A673 (cell line): Measurements from ENCODE around the gene PRG3. TPM values are rescaled to one million over a fixed set of nuclear protein-coding genes. Genes with fewer than 3 reads are reported as not detected.

Experiments
- BruUV-seq: library from RNA; stranded (reverse); fragments of 400-500 nt; replicated peaks from 2 replicates; lab custom pipeline; 2021; lab: Mats Ljungman, UMichigan
- CTCF ChIA-PET: fragments of 300-600 bp; sonication (Branson Sonifier 250); formaldehyde crosslinking; loops from one replicate; lab custom pipeline; 2022; ENCODE audit warnings: antibody characterized with exemption; lab: Charles Lee
- POLR2A ChIA-PET: fragments of 300-600 bp; sonication (Branson Sonifier 250); formaldehyde crosslinking; loops from one replicate; lab custom pipeline; 2022; ENCODE audit warnings: antibody characterized with exemption; ENCODE audit not compliant: low non-redundant PET; lab: Charles Lee
- DNase-seq: peaks from one replicate; pipeline ENCODE4 v3.0.0-alpha.2; 2015; ENCODE audit warnings: low spot score
- H3K27ac ChIP-seq: fragments of 200-600 bp; sonication (generic); 2 replicates; pipeline ENCODE4 v1.5.1; 2016; ENCODE audit warnings: mixed run types, low read depth, mild to moderate bottlenecking, mixed read lengths, antibody characterized with exemption, low read length; ENCODE audit not compliant: poor library complexity, severe bottlenecking
- H3K27me3 ChIP-seq: fragments of 200-600 bp; sonication (generic); replicated peaks from 2 replicates; pipeline ENCODE4 v1.6.1; 2017; ENCODE audit warnings: mixed run types, low read depth, mild to moderate bottlenecking, mixed read lengths, antibody characterized with exemption, low read length; ENCODE audit not compliant: insufficient read depth, poor library complexity
- H3K36me3 ChIP-seq: fragments of 200-600 bp; sonication (generic); 2 replicates; pipeline ENCODE4 v1.6.1; 2016; ENCODE audit warnings: mixed run types, mild to moderate bottlenecking, mixed read lengths, antibody characterized with exemption, low read length; ENCODE audit not compliant: insufficient read depth, poor library complexity, severe bottlenecking
- H3K4me1 ChIP-seq: fragments of 200-600 bp; sonication (generic); 2 replicates; pipeline ENCODE4 v1.6.1; 2017; ENCODE audit warnings: mixed run types, mild to moderate bottlenecking, mixed read lengths, antibody characterized with exemption, low read length; ENCODE audit not compliant: insufficient read depth, poor library complexity, severe bottlenecking
- H3K4me3 ChIP-seq: fragments of 200-600 bp; sonication (generic); 2 replicates; pipeline ENCODE4 v1.5.1; 2016; ENCODE audit warnings: low read depth, mixed run types, mild to moderate bottlenecking, mixed read lengths, low read length; ENCODE audit not compliant: poor library complexity, severe bottlenecking
- H3K9me3 ChIP-seq: fragments of 200-600 bp; sonication (generic); 2 replicates; pipeline ENCODE4 v1.6.1; 2016; ENCODE audit warnings: mixed run types, low read depth, mild to moderate bottlenecking, mixed read lengths, antibody characterized with exemption, low read length; ENCODE audit not compliant: poor library complexity, severe bottlenecking
- CTCF ChIP-seq: fragments of 300-800, 200-600 bp; sonication (generic); conservative IDR thresholded peaks from 2 replicates; pipeline ENCODE4 v1.5.1; 2017; ENCODE audit warnings: low read depth, mild to moderate bottlenecking, antibody characterized with exemption, low read length, moderate library complexity, mixed read lengths
- EZH2 ChIP-seq: fragments of 200-600 bp; sonication (generic); IDR thresholded peaks from 2 replicates; pipeline ENCODE4 v1.6.1; 2017; ENCODE audit warnings: borderline replicate concordance, low read depth, mild to moderate bottlenecking, mixed read lengths, antibody characterized with exemption, low read length; ENCODE audit not compliant: poor library complexity, severe bottlenecking
- intact Hi-C: fragments of 100-400 bp; cut with micrococcal nuclease; formaldehyde crosslinking; loops from one replicate; pipeline ENCODE4 v1.10.0; 2022; ENCODE audit not compliant: unreplicated experiment
- total RNA-seq: library from RNA; stranded (reverse); gene quantifications from 2 replicates; pipeline ENCODE4 v1.2.3, GENCODE V29; 2021

The PRG3 gene
- total RNA-seq, 1 experiment from 2014 or later: not detected

GRCh38 chr11:57356268-57356667 lies 24.7 kb downstream of the PRG3 start:
- H3K4me3 ChIP-seq: no peak overlapping the region
- no peaks in the 10 kb centered on the region for H3K4me1 ChIP-seq
- H3K9me3 ChIP-seq: peaks cover 5% of the 10 kb centered on the region
- no TSS peak for BruUV-seq
- POLR2A ChIA-PET: no interaction called here
- no peak overlapping the region for H3K27ac ChIP-seq
- intact Hi-C loops: no loop called here
- no peak for DNase-seq
- H3K36me3 ChIP-seq: no peaks in the 10 kb centered on the region
- CTCF ChIA-PET: no interaction called here
- H3K27me3 ChIP-seq: no peaks in the 10 kb centered on the region
- TF ChIP-seq EZH2: no peak
- no peak for TF ChIP-seq CTCF

- H3K4me1 ChIP-seq: no peaks in the 10 kb centered on the region
- DNase-seq: no peak
- CTCF ChIA-PET: no interaction called here
- TF ChIP-seq CTCF (no peak), EZH2 (no peak)
- no peaks in the 10 kb centered on the region for H3K27me3 ChIP-seq
- no TSS peak for BruUV-seq
- no peak overlapping the region for H3K27ac ChIP-seq
- intact Hi-C loops: no loop called here
- H3K9me3 ChIP-seq: peaks cover 7% of the 10 kb centered on the region
- no peaks in the 10 kb centered on the region for H3K36me3 ChIP-seq
- no peak overlapping the region for H3K4me3 ChIP-seq
- POLR2A ChIA-PET: no interaction called here
These were observed 26.3 kb downstream of the PRG3 start for GRCh38 chr11:57354699-57355098.

GRCh38 chr11:57353852-57354251 lies 27.1 kb downstream of the PRG3 start:
- Histone ChIP-seq H3K9me3 (peaks cover 7% of the 10 kb centered on the region), H3K4me1 (no peaks in the 10 kb centered on the region), H3K4me3 (no peak overlapping the region), H3K36me3 (no peaks in the 10 kb centered on the region), H3K27me3 (no peaks in the 10 kb centered on the region), H3K27ac (no peak overlapping the region)
- ChIA-PET CTCF (no interaction called here), POLR2A (no interaction called here)
- no TSS peak for BruUV-seq
- DNase-seq: no peak
- intact Hi-C loops: no loop called here
- TF ChIP-seq EZH2 (no peak), CTCF (no peak)
